Natural killer cell treated with Interleukin-12 subunit alpha and Interleukin-12 subunit beta and Interleukin-15 and Interleukin-18, amount 100 ng/mL, for 72 hours (primary cell): ENCODE data around the gene SEMA3B. TPM values are rescaled to one million over a fixed set of nuclear protein-coding genes. Genes with fewer than 3 reads are reported as not detected.
"Not testable (repeated sequence)": the region's sequence is repeated elsewhere in the genome, so short reads cannot be mapped to it uniquely, and the experiment has no call there.

Experiments
- ATAC-seq, 2 donors: fragments of 150-1000 bp; cut with Tn5 transposase in 1 of 2; sonication (Bioruptor Pico), chemical (Tn5 transposase) in 1 of 2; 2 replicates each; pipeline ENCODE4 v1.10.0; 2021
- DNase-seq: peaks from one replicate; pipeline ENCODE4 v3.0.0; 2022; ENCODE audit warnings: low spot score
- H3K27ac Mint-ChIP-seq, 2 donors: 1 replicate in 1 of 2; 2 replicates in 1 of 2; pipeline ENCODE4 v1.8.0; 2022; ENCODE audit warnings: mixed read lengths in 2 of 2, mild to moderate bottlenecking in 1 of 2, moderate library complexity in 1 of 2
- H3K27me3 Mint-ChIP-seq, 2 donors: 1 replicate in 1 of 2; 2 replicates in 1 of 2; pipeline ENCODE4 v1.8.0; 2022; ENCODE audit warnings: mixed read lengths in 2 of 2
- H3K36me3 Mint-ChIP-seq: one replicate; pipeline ENCODE4 v1.8.0; 2022; ENCODE audit warnings: mixed read lengths
- H3K4me1 Mint-ChIP-seq, 2 donors: 1 replicate in 1 of 2; 2 replicates in 1 of 2; pipeline ENCODE4 v1.8.0; 2022; ENCODE audit warnings: low read depth in 2 of 2, mixed read lengths in 2 of 2, mild to moderate bottlenecking in 1 of 2
- H3K4me3 Mint-ChIP-seq: one replicate; pipeline ENCODE4 v1.8.0; 2022; ENCODE audit warnings: mixed read lengths
- H3K9me3 Mint-ChIP-seq: 2 replicates; pipeline ENCODE4 v1.8.0; 2022; ENCODE audit warnings: mixed read lengths
- total RNA-seq, 2 donors: library from RNA; stranded (reverse); gene quantifications; one replicate each; pipeline ENCODE4 v1.2.3, GENCODE V29; 2022

The SEMA3B gene
- total RNA-seq, 2 donors from 2014 or later, result 0.89 to 1.2 TPM

- Mint-ChIP-seq H3K27ac (no peak overlapping the region), H3K4me3 (no peak overlapping the region), H3K36me3 (peaks cover 6% of the 10 kb centered on the region), H3K4me1 (peaks cover 10 to 19% of the 10 kb centered on the region in 2 donors), H3K9me3 (no peaks in the 10 kb centered on the region), H3K27me3 (no peaks in the 10 kb centered on the region)
- DNase-seq, result no peak
- ATAC-seq, result no peak
Observed at GRCh38 chr3:50258029-50258680, 10.8 kb upstream of the SEMA3B start.

GRCh38 chr3:50258979-50259378 lies 10.0 kb upstream of the SEMA3B start:
- peaks cover 6% of the 10 kb centered on the region for H3K36me3 Mint-ChIP-seq
- ATAC-seq (no peak), DNase-seq (no peak)
- H3K4me3 Mint-ChIP-seq, result no peak overlapping the region
- no peak overlapping the region for H3K27ac Mint-ChIP-seq
- H3K9me3 Mint-ChIP-seq, result no peaks in the 10 kb centered on the region
- peaks cover 4 to 13% of the 10 kb centered on the region in 2 donors for H3K4me1 Mint-ChIP-seq
- H3K27me3 Mint-ChIP-seq, result no peaks in the 10 kb centered on the region

- ATAC-seq (peak; percentile 0 to 2), DNase-seq (no peak)
- Mint-ChIP-seq H3K9me3 (no peaks in the 10 kb centered on the region), H3K27me3 (no peaks in the 10 kb centered on the region), H3K4me1 (peaks cover 4 to 12% of the 10 kb centered on the region in 2 donors), H3K4me3 (peak overlapping the region; percentile 58), H3K27ac (peak overlapping the region; percentile 62 to 64), H3K36me3 (peaks cover 6% of the 10 kb centered on the region)
Observed at GRCh38 chr3:50259432-50260026, 9.4 kb upstream of the SEMA3B start.

- Mint-ChIP-seq H3K4me1 (peaks cover 4 to 10% of the 10 kb centered on the region in 2 donors), H3K27me3 (no peaks in the 10 kb centered on the region), H3K9me3 (no peaks in the 10 kb centered on the region), H3K4me3 (peak overlapping the region; percentile 58), H3K36me3 (peaks cover 6% of the 10 kb centered on the region), H3K27ac (peak overlapping the region; percentile 62 to 64)
- peak; percentile 96 to 97 for ATAC-seq
- DNase-seq, result peak; percentile 92
Observed at GRCh38 chr3:50260027-50260941, 8.7 kb upstream of the SEMA3B start.

GRCh38 chr3:50260942-50261441 lies 8.0 kb upstream of the SEMA3B start:
- H3K36me3 Mint-ChIP-seq, result peaks cover 6% of the 10 kb centered on the region
- H3K4me1 Mint-ChIP-seq, result peaks cover 4 to 10% of the 10 kb centered on the region in 2 donors
- no peaks in the 10 kb centered on the region for H3K27me3 Mint-ChIP-seq
- no peaks in the 10 kb centered on the region for H3K9me3 Mint-ChIP-seq
- no peak for ATAC-seq
- H3K4me3 Mint-ChIP-seq, result no peak overlapping the region
- DNase-seq, result no peak
- no peak overlapping the region for H3K27ac Mint-ChIP-seq

- peaks cover 6% of the 10 kb centered on the region for H3K36me3 Mint-ChIP-seq
- DNase-seq (no peak), ATAC-seq (no peak)
- no peak overlapping the region for H3K27ac Mint-ChIP-seq
- no peaks in the 10 kb centered on the region for H3K27me3 Mint-ChIP-seq
- H3K9me3 Mint-ChIP-seq, result no peaks in the 10 kb centered on the region
- H3K4me3 Mint-ChIP-seq, result no peak overlapping the region
- H3K4me1 Mint-ChIP-seq, result peaks cover 4 to 10% of the 10 kb centered on the region in 2 donors
Observed at GRCh38 chr3:50261505-50261904, 7.4 kb upstream of the SEMA3B start.

GRCh38 chr3:50262200-50262599 lies 6.7 kb upstream of the SEMA3B start:
- ATAC-seq, H3K27me3 Mint-ChIP-seq, H3K4me3 Mint-ChIP-seq, H3K27ac Mint-ChIP-seq, H3K9me3 Mint-ChIP-seq, H3K36me3 Mint-ChIP-seq, H3K4me1 Mint-ChIP-seq, DNase-seq: not testable (repeated sequence)

- DNase-seq (no peak), ATAC-seq (no peak)
- Mint-ChIP-seq H3K9me3 (no peaks in the 10 kb centered on the region), H3K27ac (no peak overlapping the region), H3K36me3 (no peaks in the 10 kb centered on the region), H3K4me1 (peaks cover 4 to 6% of the 10 kb centered on the region in 2 donors), H3K4me3 (no peak overlapping the region), H3K27me3 (peaks cover 0 to under 1% of the 10 kb centered on the region in 2 donors)
Observed at GRCh38 chr3:50262778-50263177, 6.2 kb upstream of the SEMA3B start.

- no peaks in the 10 kb centered on the region for H3K36me3 Mint-ChIP-seq
- DNase-seq, result no peak
- no peak overlapping the region for H3K4me3 Mint-ChIP-seq
- ATAC-seq, result no peak
- H3K9me3 Mint-ChIP-seq, result no peaks in the 10 kb centered on the region
- H3K4me1 Mint-ChIP-seq, result peaks cover 4 to 6% of the 10 kb centered on the region in 2 donors
- no peak overlapping the region for H3K27ac Mint-ChIP-seq
- H3K27me3 Mint-ChIP-seq, result peaks cover 0 to 2% of the 10 kb centered on the region in 2 donors
Observed at GRCh38 chr3:50263478-50264382, 5.2 kb upstream of the SEMA3B start.

- no peak overlapping the region for H3K27ac Mint-ChIP-seq
- DNase-seq (no peak), ATAC-seq (no peak)
- no peaks in the 10 kb centered on the region for H3K36me3 Mint-ChIP-seq
- H3K27me3 Mint-ChIP-seq, result peaks cover 0 to 2% of the 10 kb centered on the region in 2 donors
- H3K4me1 Mint-ChIP-seq, result peaks cover 4 to 6% of the 10 kb centered on the region in 2 donors
- no peaks in the 10 kb centered on the region for H3K9me3 Mint-ChIP-seq
- H3K4me3 Mint-ChIP-seq, result no peak overlapping the region
Observed at GRCh38 chr3:50264383-50264963, 4.5 kb upstream of the SEMA3B start.

- no peaks in the 10 kb centered on the region for H3K9me3 Mint-ChIP-seq
- DNase-seq (no peak), ATAC-seq (no peak)
- no peak overlapping the region for H3K27ac Mint-ChIP-seq
- no peak overlapping the region for H3K4me3 Mint-ChIP-seq
- peaks cover 0 to 2% of the 10 kb centered on the region in 2 donors for H3K4me1 Mint-ChIP-seq
- H3K27me3 Mint-ChIP-seq, result peaks cover 0 to 2% of the 10 kb centered on the region in 2 donors
- no peaks in the 10 kb centered on the region for H3K36me3 Mint-ChIP-seq
Observed at GRCh38 chr3:50264964-50265485, 3.9 kb upstream of the SEMA3B start.

- Mint-ChIP-seq H3K9me3 (no peaks in the 10 kb centered on the region), H3K36me3 (no peaks in the 10 kb centered on the region), H3K27me3 (peaks cover 0 to 2% of the 10 kb centered on the region in 2 donors), H3K4me1 (peaks cover 0 to 2% of the 10 kb centered on the region in 2 donors), H3K27ac (no peak overlapping the region), H3K4me3 (no peak overlapping the region)
- ATAC-seq (no peak), DNase-seq (no peak)
Observed at GRCh38 chr3:50265571-50265970, 3.4 kb upstream of the SEMA3B start.
